Loucy (cell line): ENCODE data around the gene PNMA1.
"Not testable (repeated sequence)": the region's sequence is repeated elsewhere in the genome, so short reads cannot be mapped to it uniquely, and the experiment has no call there.

Experiments
- H2AFZ ChIP-seq: fragments of 200-600 bp; sonication (generic); 2 replicates; pipeline ENCODE4 v1.6.0; 2016; ENCODE audit warnings: antibody characterized with exemption, mild to moderate bottlenecking, low read length, moderate library complexity
- H3F3A ChIP-seq: fragments of 200-600 bp; 2 replicates; pipeline ENCODE4 v1.6.0; 2016; ENCODE audit warnings: antibody characterized with exemption, low read depth, mild to moderate bottlenecking
- H3K27me3 ChIP-seq: fragments of 200-600 bp; sonication (generic); 2 replicates; pipeline ENCODE4 v1.6.1; 2014; ENCODE audit warnings: low read length, mild to moderate bottlenecking; ENCODE audit not compliant: insufficient read depth, poor library complexity, severe bottlenecking
- H3K36me3 ChIP-seq: fragments of 200-600 bp; sonication (generic); 2 replicates; pipeline ENCODE4 v1.6.1; 2016; ENCODE audit warnings: low read length; ENCODE audit not compliant: insufficient read depth
- H3K4me1 ChIP-seq: fragments of 200-600 bp; sonication (generic); 2 replicates; pipeline ENCODE4 v1.5.1; 2014; ENCODE audit warnings: low read length, mild to moderate bottlenecking; ENCODE audit not compliant: insufficient read depth, poor library complexity, severe bottlenecking
- H3K4me2 ChIP-seq: fragments of 200-600 bp; sonication (generic); 2 replicates; pipeline ENCODE4 v1.6.0; 2014; ENCODE audit warnings: antibody characterized with exemption, low read length, low read depth, mild to moderate bottlenecking; ENCODE audit not compliant: poor library complexity, severe bottlenecking
- H3K4me3 ChIP-seq: fragments of 200-600 bp; sonication (generic); 2 replicates; pipeline ENCODE4 v1.5.1; 2014; ENCODE audit warnings: low read length, mild to moderate bottlenecking, mixed read lengths; ENCODE audit not compliant: poor library complexity, severe bottlenecking
- H3K79me2 ChIP-seq: fragments of 200-600 bp; sonication (generic); 2 replicates; pipeline ENCODE4 v1.6.1; 2014; ENCODE audit warnings: low read length; ENCODE audit not compliant: insufficient read depth
- H3K9ac ChIP-seq: fragments of 200-600 bp; sonication (generic); 2 replicates; pipeline ENCODE4 v1.6.0; 2014; ENCODE audit warnings: mild to moderate bottlenecking, low read depth, low read length, moderate library complexity; ENCODE audit not compliant: poor library complexity, severe bottlenecking
- H3K9me2 ChIP-seq: fragments of 200-600 bp; sonication (generic); replicated peaks from 2 replicates; pipeline ENCODE4 v1.6.1; 2016; ENCODE audit warnings: low read depth, low read length, mixed read lengths
- H3K9me3 ChIP-seq: fragments of 200-600 bp; sonication (generic); 2 replicates; pipeline ENCODE4 v1.6.1; 2014; ENCODE audit warnings: mild to moderate bottlenecking, antibody characterized with exemption, low read length, low read depth; ENCODE audit not compliant: insufficient read depth
- H4K20me1 ChIP-seq: fragments of 200-600 bp; sonication (generic); 2 replicates; pipeline ENCODE4 v1.6.0; 2014; ENCODE audit warnings: antibody characterized with exemption, low read length, mild to moderate bottlenecking; ENCODE audit not compliant: insufficient read depth, poor library complexity, severe bottlenecking
- CTCF ChIP-seq: fragments of 200-600 bp; sonication (generic); conservative IDR thresholded peaks from 2 replicates; pipeline ENCODE4 v1.5.1; 2014; ENCODE audit warnings: mild to moderate bottlenecking, antibody characterized with exemption, low read length
- EZH2phosphoT487 ChIP-seq: fragments of 200-600 bp; IDR thresholded peaks from 2 replicates; pipeline ENCODE4 v1.6.1; 2018; ENCODE audit warnings: antibody characterized with exemption, mild to moderate bottlenecking, moderate library complexity, borderline replicate concordance

The PNMA1 gene

GRCh38 chr14:73709904-73710469 is 4.2 kb downstream of the PNMA1 start:
- H3K9me3 ChIP-seq = no peaks in the 10 kb centered on the region
- peaks cover 4% of the 10 kb centered on the region; the same call in 1 of the 2 replicates for H3F3A ChIP-seq
- H3K4me2 ChIP-seq = no peak overlapping the region
- H3K9me2 ChIP-seq = no peaks in the 10 kb centered on the region
- H3K27me3 ChIP-seq = no peaks in the 10 kb centered on the region
- H3K9ac ChIP-seq = no peak overlapping the region
- H2AFZ ChIP-seq = no peak overlapping the region
- TF ChIP-seq EZH2phosphoT487 (no peak), CTCF (no peak)
- no peaks in the 10 kb centered on the region for H3K36me3 ChIP-seq
- H4K20me1 ChIP-seq = peaks cover 19% of the 10 kb centered on the region
- H3K79me2 ChIP-seq = peaks cover 43% of the 10 kb centered on the region
- H3K4me3 ChIP-seq = no peak overlapping the region
- peaks cover 18% of the 10 kb centered on the region for H3K4me1 ChIP-seq

GRCh38 chr14:73708076-73708475 is 6.1 kb downstream of the PNMA1 start:
- peaks cover 12% of the 10 kb centered on the region for H4K20me1 ChIP-seq
- peaks cover 35% of the 10 kb centered on the region for H3K79me2 ChIP-seq
- H3K9me2 ChIP-seq, H3K9ac ChIP-seq, H2AFZ ChIP-seq, H3K4me2 ChIP-seq, H3K36me3 ChIP-seq, H3K9me3 ChIP-seq, H3F3A ChIP-seq, H3K27me3 ChIP-seq, H3K4me3 ChIP-seq: not testable (repeated sequence)
- H3K4me1 ChIP-seq = peaks cover 13% of the 10 kb centered on the region

DNA sequence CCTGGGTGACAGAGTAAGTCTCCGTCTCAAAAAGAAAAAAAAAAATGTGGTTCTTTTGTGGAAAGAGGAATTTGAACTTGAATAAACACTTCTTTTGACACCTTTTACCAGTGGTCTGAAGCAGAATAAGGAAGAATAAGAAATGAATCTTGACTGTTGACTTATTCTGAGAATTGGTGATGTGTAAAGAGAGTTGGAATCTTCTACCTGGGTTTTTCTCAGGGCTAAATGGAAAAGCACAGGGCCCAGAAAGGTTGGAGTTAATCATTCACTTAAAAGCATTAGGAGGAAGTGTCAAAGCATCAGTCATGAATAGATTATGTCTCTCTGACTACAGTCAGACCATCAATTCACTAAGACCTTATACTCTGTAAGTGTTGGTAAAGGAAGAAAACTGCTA is 13.9 kb downstream of the PNMA1 start:
- no peaks in the 10 kb centered on the region for H3K9me3 ChIP-seq
- no peak overlapping the region for H3K4me2 ChIP-seq
- no peaks in the 10 kb centered on the region for H3K79me2 ChIP-seq
- H3K27me3 ChIP-seq = no peaks in the 10 kb centered on the region
- no peak overlapping the region for H2AFZ ChIP-seq
- H3K36me3 ChIP-seq = no peaks in the 10 kb centered on the region
- no peak overlapping the region for H3K9ac ChIP-seq
- H3K4me1 ChIP-seq = no peaks in the 10 kb centered on the region
- no peaks in the 10 kb centered on the region for H4K20me1 ChIP-seq
- TF ChIP-seq CTCF (no peak), EZH2phosphoT487 (no peak)
- no peaks in the 10 kb centered on the region for H3F3A ChIP-seq
- no peaks in the 10 kb centered on the region for H3K9me2 ChIP-seq
- no peak overlapping the region for H3K4me3 ChIP-seq
